HepG2 (cell line): Measurements from ENCODE around the gene XCL2. TPM values are rescaled to one million over a fixed set of nuclear protein-coding genes. Genes with fewer than 3 reads are reported as not detected.

Source experiments
- ASH2L ChIP-seq: fragments of 300-600, 200-600 bp; sonication (generic); IDR thresholded peaks from 2 replicates; pipeline ENCODE4 v1.7.0; 2017; ENCODE audit warnings: low read depth, mild to moderate bottlenecking, moderate library complexity, mixed read lengths, low read length; ENCODE audit not compliant: insufficient read length
- HDAC2 ChIP-seq: sonication (generic); formaldehyde crosslinking; IDR thresholded peaks from 2 replicates; pipeline ENCODE4 v1.4.0; 2020; ENCODE audit warnings: missing genetic modification reagents
- IRF1 ChIP-seq: sonication (generic); formaldehyde crosslinking; IDR thresholded peaks from 2 replicates; pipeline ENCODE4 v1.4.0; 2020; ENCODE audit warnings: low read depth, mild to moderate bottlenecking, missing genetic modification reagents
- KAT7 ChIP-seq: IDR thresholded peaks from 2 replicates; pipeline ENCODE4 v1.6.1; 2018; ENCODE audit warnings: borderline replicate concordance, missing compliant biosample characterization
- MAX ChIP-seq: IDR thresholded peaks from 2 replicates; pipeline ENCODE4 v1.6.1; 2012; ENCODE audit warnings: inconsistent platforms
- MIER3 ChIP-seq: IDR thresholded peaks from 2 replicates; pipeline ENCODE4 v1.6.1; 2016; ENCODE audit warnings: missing compliant biosample characterization, borderline replicate concordance
- NFKBIZ ChIP-seq: IDR thresholded peaks from 2 replicates; pipeline ENCODE4 v1.6.1; 2018; ENCODE audit warnings: missing genetic modification reagents, missing compliant biosample characterization
- PPARG ChIP-seq: conservative IDR thresholded peaks from 2 replicates; pipeline ENCODE4 v1.6.1; 2016; ENCODE audit warnings: missing biosample characterization, missing genetic modification reagents
- SNAI1 ChIP-seq: sonication (generic); formaldehyde crosslinking; IDR thresholded peaks from 2 replicates; pipeline ENCODE4 v1.5.0; 2020; ENCODE audit warnings: mild to moderate bottlenecking, missing genetic modification reagents, borderline replicate concordance
- SRSF9 ChIP-seq: fragments of 200-400 bp; formaldehyde crosslinking; IDR thresholded peaks from 2 replicates; pipeline ENCODE4 v1.6.1; 2018; ENCODE audit warnings: borderline replicate concordance, mild to moderate bottlenecking, low read depth, low read length; ENCODE audit not compliant: insufficient read depth, poor library complexity, severe bottlenecking
- TOE1 ChIP-seq: sonication (generic); formaldehyde crosslinking; IDR thresholded peaks from 2 replicates; pipeline ENCODE4 v1.4.0; 2020; ENCODE audit warnings: mild to moderate bottlenecking, missing genetic modification reagents
- ZHX2 ChIP-seq, 2 experiments: sonication (generic) in 1 of 2; formaldehyde crosslinking in 1 of 2; IDR thresholded peaks; 2 replicates each; pipeline versions ENCODE4 v1.6.1 to v1.9.0; 2014 to 2022; ENCODE audit warnings: antibody characterized with exemption in 1 of 2, borderline replicate concordance in 1 of 2, inconsistent platforms in 1 of 2, low read depth in 1 of 2, missing genetic modification reagents in 1 of 2
- ZNF235 ChIP-seq: sonication (generic); formaldehyde crosslinking; IDR thresholded peaks from 2 replicates; pipeline ENCODE4 v1.8.1; 2023; ENCODE audit warnings: mild to moderate bottlenecking, missing genetic modification reagents, borderline replicate concordance
- ZNF503 ChIP-seq: sonication (generic); formaldehyde crosslinking; IDR thresholded peaks from 2 replicates; pipeline ENCODE4 v1.4.0; 2020; ENCODE audit warnings: missing genetic modification reagents
- ZNF781 ChIP-seq: sonication (generic); formaldehyde crosslinking; IDR thresholded peaks from 2 replicates; pipeline ENCODE4 v1.5.1; 2020; ENCODE audit warnings: borderline replicate concordance, mild to moderate bottlenecking, missing genetic modification reagents; ENCODE audit errors: not compliant biosample characterization
- ZSCAN21 ChIP-seq: sonication (generic); formaldehyde crosslinking; IDR thresholded peaks from 2 replicates; pipeline ENCODE4 v1.8.0; 2022; ENCODE audit warnings: mild to moderate bottlenecking, missing genetic modification reagents, moderate library complexity, borderline replicate concordance
- polyA plus RNA-seq, 8 experiments: library from polyadenylated mRNA; depleted of rRNA in 3 of 8; stranded (reverse) in 7 of 8; unstranded in 1 of 8; fragments of >200 nt; fragmentation: Illumina TruSeq in 4 of 8; extraction: Trizol in 4 of 8; gene quantifications; 2 replicates each; pipeline versions ENCODE4 v1.2.1 to v1.2.3, GENCODE V29; 2011 to 2016; ENCODE audit warnings: low read depth in 4 of 8, missing spikeins in 1 of 8, mixed read lengths in 1 of 8; ENCODE audit not compliant: insufficient read depth in 1 of 8
- total RNA-seq, 5 experiments: library from RNA; depleted of rRNA; stranded (reverse); fragments of >200 nt; fragmentation: Illumina TruSeq; extraction: Trizol; gene quantifications; 2 replicates each; pipeline ENCODE4 v1.2.3, GENCODE V29; 2016; ENCODE audit warnings: low read depth in 1 of 5
- TF ChIP-seq, protein P1 (sequence below): sonication (generic); formaldehyde crosslinking; conservative IDR thresholded peaks from 2 replicates; pipeline ENCODE4 v1.5.0; 2020; ENCODE audit warnings: missing genetic modification reagents

Gene XCL2
- total and polyA plus RNA-seq, 2 of the 13 experiments (the other 11 are each of a cell fraction or from before 2014, with no cell fraction given) = 0.50 TPM; not detected in 1

DNA sequence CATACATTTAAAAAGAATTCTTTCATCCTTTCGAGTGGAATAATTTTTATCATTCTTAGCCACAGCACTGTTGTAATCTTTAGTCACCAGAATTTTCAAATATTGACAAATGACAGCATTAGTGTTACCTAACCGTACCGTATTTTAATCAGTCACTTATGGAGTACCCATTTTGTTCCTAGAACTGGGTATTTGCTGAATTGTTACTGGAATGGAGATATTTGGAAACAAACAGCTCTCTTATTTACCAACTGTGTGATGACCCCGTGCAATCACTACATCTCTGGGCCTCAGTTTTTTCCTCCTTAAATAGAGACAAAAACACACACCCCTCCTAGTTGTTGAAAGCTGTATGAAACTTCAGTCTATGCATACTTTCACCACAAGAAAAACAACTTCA, 7.9 kb upstream of the XCL2 start (continued):
- no peak for TF ChIP-seq ZHX2 (IDR thresholded peaks at IDR 0.05; ENCODE audit: low read depth)
- TF ChIP-seq ZHX2 (CRISPR knock-in tag; IDR thresholded peaks at IDR 0.05; ENCODE audit: borderline replicate concordance) = no peak
- no peak for TF ChIP-seq ZNF781 (CRISPR knock-in tag)
- TF ChIP-seq SRSF9 = no peak
- no peak for TF ChIP-seq ZSCAN21
- TF ChIP-seq TOE1 = no peak
- peak; percentile 58; the same call in 1 of the 2 replicates for TF ChIP-seq ZNF503 (CRISPR knock-in tag)
- no peak for TF ChIP-seq IRF1 (CRISPR knock-in tag)
- no peak for TF ChIP-seq ASH2L
- 0 out of 2 replicates have a peak, but pooled peaks have one; percentile 39 for TF ChIP-seq PPARG
- no peak for TF ChIP-seq ZNF235 (CRISPR knock-in tag)
- no peak for TF ChIP-seq MAX
- TF ChIP-seq KAT7 = no peak
- peak; percentile 56 for TF ChIP-seq HDAC2
- TF ChIP-seq NFKBIZ = peak; percentile 76; the same call in 1 of the 2 replicates
- peak; percentile 38; the same call in 1 of the 2 replicates for TF ChIP-seq MIER3 (CRISPR knock-in tag)
- TF ChIP-seq, protein P1, sequence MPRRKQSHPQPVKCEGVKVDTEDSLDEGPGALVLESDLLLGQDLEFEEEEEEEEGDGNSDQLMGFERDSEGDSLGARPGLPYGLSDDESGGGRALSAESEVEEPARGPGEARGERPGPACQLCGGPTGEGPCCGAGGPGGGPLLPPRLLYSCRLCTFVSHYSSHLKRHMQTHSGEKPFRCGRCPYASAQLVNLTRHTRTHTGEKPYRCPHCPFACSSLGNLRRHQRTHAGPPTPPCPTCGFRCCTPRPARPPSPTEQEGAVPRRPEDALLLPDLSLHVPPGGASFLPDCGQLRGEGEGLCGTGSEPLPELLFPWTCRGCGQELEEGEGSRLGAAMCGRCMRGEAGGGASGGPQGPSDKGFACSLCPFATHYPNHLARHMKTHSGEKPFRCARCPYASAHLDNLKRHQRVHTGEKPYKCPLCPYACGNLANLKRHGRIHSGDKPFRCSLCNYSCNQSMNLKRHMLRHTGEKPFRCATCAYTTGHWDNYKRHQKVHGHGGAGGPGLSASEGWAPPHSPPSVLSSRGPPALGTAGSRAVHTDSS = no peak
- no peak for TF ChIP-seq SNAI1
